ENCODE data around the gene TOPORS. TPM values are rescaled to one million over a fixed set of nuclear protein-coding genes. Genes with fewer than 3 reads are reported as not detected.
"Not testable (repeated sequence)": the region's sequence is repeated elsewhere in the genome, so short reads cannot be mapped to it uniquely, and the experiment has no call there.

The TOPORS gene
- total and polyA plus RNA-seq, 2 donors (not counting 1 experiment from before 2014, with no cell fraction given): 10.1 to 21.4 TPM

DNA sequence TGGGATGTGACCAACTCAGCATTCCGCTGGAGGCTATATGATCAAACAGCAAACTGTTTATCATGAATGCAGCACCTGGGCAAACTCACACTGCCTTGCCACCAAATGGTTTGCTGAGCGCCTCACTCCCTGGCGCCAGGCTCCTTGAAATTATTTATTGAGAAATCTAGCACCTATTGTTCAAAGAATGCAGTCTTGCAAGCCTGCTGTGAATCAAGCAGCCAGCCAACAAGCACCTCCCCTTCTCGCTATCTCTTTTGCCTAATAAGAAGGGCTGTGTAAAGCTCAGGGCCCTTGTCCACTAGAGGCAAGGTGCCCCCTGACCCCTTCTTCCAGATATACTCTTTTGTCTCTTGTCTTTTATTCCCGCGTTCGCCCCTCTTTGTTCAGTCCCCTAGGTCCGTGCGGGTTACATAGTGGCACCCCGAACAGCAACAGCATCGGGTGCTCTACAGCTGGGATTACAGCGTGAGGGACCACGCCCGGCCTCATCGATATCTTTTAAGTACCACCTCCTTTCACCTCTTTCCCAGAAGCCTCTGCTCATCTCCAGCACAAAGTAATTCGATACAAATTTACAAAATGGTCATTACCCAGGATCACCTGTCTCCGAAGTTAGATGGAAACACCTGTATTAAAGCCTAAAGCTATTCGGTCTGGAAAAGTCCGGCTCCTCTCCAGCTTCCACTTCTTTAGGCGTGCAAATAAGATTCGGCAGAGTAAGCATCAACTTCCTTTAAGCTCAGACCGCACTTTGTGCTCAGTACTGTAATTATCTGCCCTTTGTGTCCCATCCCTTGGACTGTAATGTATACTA, 27.3 kb downstream of the TOPORS start:
- peak; percentile 34 for DNase-seq
- WGBS (ENCODE audit: insufficient coverage): 36% methylated on average over 18 of the region's 22 CpGs

DNA sequence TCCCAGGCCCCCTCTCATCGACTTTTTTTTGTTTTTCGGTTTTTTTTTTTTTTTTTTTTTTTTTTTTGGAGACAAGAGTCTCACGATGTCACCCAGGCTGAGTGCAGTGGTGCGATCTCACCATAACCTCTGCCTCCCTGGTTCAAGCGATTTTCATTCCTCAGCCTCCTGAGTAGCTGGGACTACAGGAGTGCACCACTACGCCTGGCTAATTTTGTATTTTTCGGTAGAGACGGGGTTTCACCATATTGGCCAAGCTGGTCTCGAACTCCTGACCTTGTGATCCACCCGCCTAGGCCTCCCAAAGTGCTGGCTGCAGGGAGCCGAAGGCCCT, 27.9 kb downstream of the TOPORS start:
- H3K4me2 ChIP-seq (replicated peaks; ENCODE audit: low read depth, low read length, poor library complexity, severe bottlenecking): peak overlapping the region; percentile 87
- ATAC-seq (ENCODE audit: low read depth); H2AFZ ChIP-seq (ENCODE audit: insufficient read depth, low read depth, low read length, poor library complexity, severe bottlenecking); intact Hi-C loops (cut with micrococcal nuclease); H3K9me3 Mint-ChIP-seq (ENCODE audit: insufficient read depth); H4K20me1 ChIP-seq (ENCODE audit: control insufficient read depth, insufficient read depth, low read length, poor library complexity, severe bottlenecking); DNase-seq; H3K27me3 Mint-ChIP-seq; H3K9me3 ChIP-seq (ENCODE audit: control extremely low read depth in 1 of 3, control insufficient read depth in 2 of 3, insufficient read depth in 1 of 3, low read length in 2 of 3); H3K4me3 ChIP-seq (ENCODE audit: control extremely low read depth in 1 of 5, extremely low read depth in 1 of 5, insufficient read depth in 1 of 5, low read depth in 2 of 5, low read length in 4 of 5); H3K27me3 ChIP-seq (replicated peaks in 1 of 4; ENCODE audit: control extremely low read depth in 1 of 4, control insufficient read depth in 3 of 4, insufficient read depth in 4 of 4, low read length in 3 of 4): not testable (repeated sequence)
- Mint-ChIP-seq H3K4me3 (peak overlapping the region; percentile 95), H3K4me1 (peaks cover 56% of the 10 kb centered on the region), H3K27ac (peak overlapping the region; percentile 93)
- peaks cover 73% of the 10 kb centered on the region for H3K79me2 ChIP-seq (ENCODE audit: control insufficient read depth, insufficient read depth, low read length)
- H3K36me3 ChIP-seq (replicated peaks in 1 of 2; ENCODE audit: control extremely low read depth in 1 of 2, control insufficient read depth in 1 of 2, extremely low read depth in 1 of 2, insufficient read depth in 2 of 2, low read length in 1 of 2): peaks cover 0 to 12% of the 10 kb centered on the region in 2 experiments
- H3K4me1 ChIP-seq (ENCODE audit: control insufficient read depth in 2 of 2, insufficient read depth in 2 of 2, low read length in 2 of 2): peaks cover 27 to 31% of the 10 kb centered on the region in 2 donors
- H3K27ac ChIP-seq (ENCODE audit: low read length in 2 of 2): peak overlapping the region in 1 of 2 donors; percentile 73
- peak overlapping the region; percentile 84 for H3K9ac ChIP-seq (ENCODE audit: low read length)
- ChIA-PET POLR2A (interaction anchor here (2.0 kb wide), 1 partner anchor 27 kb away, joined by 16 read pairs; the partner anchor contains the start of genes SMIM27 and TOPORS), CTCF (interaction anchor here (0.7 to 3.4 kb wide), 3 partner anchors 26 to 145 kb away, joined by 3 to 17 read pairs (median 17); partner anchors contain the start of gene NDUFB6)
- WGBS (ENCODE audit: insufficient coverage): 96% methylated on average over 11 of the region's 11 CpGs

More for the DNA sequence above, 27.3 kb downstream of the TOPORS start:
- Histone ChIP-seq H3K27ac (ENCODE audit: low read length in 2 of 2) (peak overlapping the region; percentile 73 to 74), H3K4me1 (ENCODE audit: control insufficient read depth in 2 of 2, insufficient read depth in 2 of 2, low read length in 2 of 2) (peaks cover 27 to 31% of the 10 kb centered on the region in 2 donors), H3K4me2 (replicated peaks; ENCODE audit: low read depth, low read length, poor library complexity, severe bottlenecking) (peak overlapping the region; percentile 87), H3K4me3 (ENCODE audit: control extremely low read depth in 1 of 5, extremely low read depth in 1 of 5, insufficient read depth in 1 of 5, low read depth in 2 of 5, low read length in 4 of 5) (peak overlapping the region; percentile 73 to 98 (median 84)), H3K9me3 (ENCODE audit: control extremely low read depth in 1 of 3, control insufficient read depth in 2 of 3, insufficient read depth in 1 of 3, low read length in 2 of 3) (no peaks in the 10 kb centered on the region), H2AFZ (ENCODE audit: insufficient read depth, low read depth, low read length, poor library complexity, severe bottlenecking) (peak overlapping the region; percentile 72), H3K79me2 (ENCODE audit: control insufficient read depth, insufficient read depth, low read length) (peaks cover 69% of the 10 kb centered on the region), H3K9ac (ENCODE audit: low read length) (peak overlapping the region; percentile 84), H3K36me3 (replicated peaks in 1 of 2; ENCODE audit: control extremely low read depth in 1 of 2, control insufficient read depth in 1 of 2, extremely low read depth in 1 of 2, insufficient read depth in 2 of 2, low read length in 1 of 2) (peaks cover 0 to 12% of the 10 kb centered on the region in 2 experiments), H4K20me1 (ENCODE audit: control insufficient read depth, insufficient read depth, low read length, poor library complexity, severe bottlenecking) (peaks cover 7% of the 10 kb centered on the region), H3K27me3 (replicated peaks in 1 of 4; ENCODE audit: control extremely low read depth in 1 of 4, control insufficient read depth in 3 of 4, insufficient read depth in 4 of 4, low read length in 3 of 4) (no peaks in the 10 kb centered on the region)
- Mint-ChIP-seq H3K27me3 (no peaks in the 10 kb centered on the region), H3K27ac (peak overlapping the region; percentile 93), H3K4me1 (peaks cover 56% of the 10 kb centered on the region), H3K4me3 (peak overlapping the region; percentile 95), H3K9me3 (ENCODE audit: insufficient read depth) (no peaks in the 10 kb centered on the region)
- intact Hi-C loops (cut with micrococcal nuclease): no loop called here
- no peak for TF ChIP-seq EZH2 (IDR thresholded peaks at IDR 0.05; ENCODE audit: borderline replicate concordance, insufficient read depth, low read depth, low read length, poor library complexity, severe bottlenecking)
- TF ChIP-seq, protein P1, sequence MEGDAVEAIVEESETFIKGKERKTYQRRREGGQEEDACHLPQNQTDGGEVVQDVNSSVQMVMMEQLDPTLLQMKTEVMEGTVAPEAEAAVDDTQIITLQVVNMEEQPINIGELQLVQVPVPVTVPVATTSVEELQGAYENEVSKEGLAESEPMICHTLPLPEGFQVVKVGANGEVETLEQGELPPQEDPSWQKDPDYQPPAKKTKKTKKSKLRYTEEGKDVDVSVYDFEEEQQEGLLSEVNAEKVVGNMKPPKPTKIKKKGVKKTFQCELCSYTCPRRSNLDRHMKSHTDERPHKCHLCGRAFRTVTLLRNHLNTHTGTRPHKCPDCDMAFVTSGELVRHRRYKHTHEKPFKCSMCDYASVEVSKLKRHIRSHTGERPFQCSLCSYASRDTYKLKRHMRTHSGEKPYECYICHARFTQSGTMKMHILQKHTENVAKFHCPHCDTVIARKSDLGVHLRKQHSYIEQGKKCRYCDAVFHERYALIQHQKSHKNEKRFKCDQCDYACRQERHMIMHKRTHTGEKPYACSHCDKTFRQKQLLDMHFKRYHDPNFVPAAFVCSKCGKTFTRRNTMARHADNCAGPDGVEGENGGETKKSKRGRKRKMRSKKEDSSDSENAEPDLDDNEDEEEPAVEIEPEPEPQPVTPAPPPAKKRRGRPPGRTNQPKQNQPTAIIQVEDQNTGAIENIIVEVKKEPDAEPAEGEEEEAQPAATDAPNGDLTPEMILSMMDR (IDR thresholded peaks at IDR 0.05): no peak
- no peak for ATAC-seq (ENCODE audit: low read depth)
- POLR2A ChIA-PET: interaction anchor here (0.6 to 2.0 kb wide), 3 partner anchors 26 to 141 kb away, joined by 3 to 16 read pairs (median 3); partner anchors contain the start of genes ACO1, SMIM27 and TOPORS
- CTCF ChIA-PET: interaction anchor here (0.6 to 3.4 kb wide), 9 partner anchors 23 to 1291 kb away, joined by 3 to 48 read pairs (median 7); partner anchors contain the start of genes ACO1 and NDUFB6

Measured in B cell (primary cell).